ENCODE results near the gene CIAO2B. TPM values are rescaled to one million over a fixed set of nuclear protein-coding genes. Genes with fewer than 3 reads are reported as not detected.

CIAO2B gene
- total RNA-seq, 1 experiment from 2014 or later = 119 TPM

- Histone ChIP-seq H3K4me3 (ENCODE audit: low read depth, low read length) (no peak overlapping the region), H3K36me3 (ENCODE audit: control insufficient read depth, insufficient read depth, low read length) (no peaks in the 10 kb centered on the region), H3K4me1 (peaks cover 58% of the 10 kb centered on the region), H3K9me3 (no peaks in the 10 kb centered on the region), H3K27me3 (replicated peaks; ENCODE audit: control insufficient read depth, insufficient read depth, low read length) (no peaks in the 10 kb centered on the region)
- H3K9me3 Mint-ChIP-seq (ENCODE audit: unreplicated experiment) = no peaks in the 10 kb centered on the region
- H3K4me3 Mint-ChIP-seq (ENCODE audit: unreplicated experiment) = no peak overlapping the region
- TF ChIP-seq CTCF (IDR thresholded peaks at IDR 0.05; ENCODE audit: insufficient read depth in 1 of 2, low read depth in 1 of 2, low read length in 1 of 2, severe bottlenecking in 1 of 2, unreplicated experiment in 1 of 2) = no peak
- peak overlapping the region; percentile 40 for H3K27ac Mint-ChIP-seq (ENCODE audit: unreplicated experiment)
- H3K27me3 Mint-ChIP-seq (ENCODE audit: insufficient read depth, unreplicated experiment) = no peaks in the 10 kb centered on the region
- DNase-seq = no peak
- no peaks in the 10 kb centered on the region for H3K36me3 Mint-ChIP-seq (ENCODE audit: insufficient read depth, unreplicated experiment)
- CTCF ChIA-PET = interaction anchor here (0.7 to 1.3 kb wide), 3 partner anchors 14 to 50 kb away, joined by 3 to 6 read pairs (median 3); no protein-coding TSS in a partner anchor
- no TSS peak for BruUV-seq (replicated peaks)
- peaks cover 32% of the 10 kb centered on the region for H3K4me1 Mint-ChIP-seq (ENCODE audit: low read depth, unreplicated experiment)
- intact Hi-C loops (cut with micrococcal nuclease; ENCODE audit: unreplicated experiment) = no loop called here
- POLR2A ChIA-PET = no interaction called here
These were observed 30.4 kb downstream of the CIAO2B start for GRCh38 chr16:66903544-66904427.

GRCh38 chr16:66902648-66903543, 31.3 kb downstream of the CIAO2B start:
- ChIA-PET POLR2A (no interaction called here), CTCF (interaction anchor here (0.7 to 1.3 kb wide), 2 partner anchors 25 to 51 kb away, joined by 3 to 6 read pairs; no protein-coding TSS in a partner anchor)
- H3K4me3 ChIP-seq (ENCODE audit: low read depth, low read length) = no peak overlapping the region
- no peak overlapping the region for H3K4me3 Mint-ChIP-seq (ENCODE audit: unreplicated experiment)
- H3K36me3 ChIP-seq (ENCODE audit: control insufficient read depth, insufficient read depth, low read length) = no peaks in the 10 kb centered on the region
- H3K4me1 Mint-ChIP-seq (ENCODE audit: low read depth, unreplicated experiment) = peaks cover 32% of the 10 kb centered on the region
- BruUV-seq (replicated peaks) = no TSS peak
- TF ChIP-seq CTCF (IDR thresholded peaks at IDR 0.05; ENCODE audit: insufficient read depth in 1 of 2, low read depth in 1 of 2, low read length in 1 of 2, severe bottlenecking in 1 of 2, unreplicated experiment in 1 of 2) = no peak
- no peak for DNase-seq
- peaks cover 58% of the 10 kb centered on the region for H3K4me1 ChIP-seq
- intact Hi-C loops (cut with micrococcal nuclease; ENCODE audit: unreplicated experiment) = no loop called here
- H3K27me3 Mint-ChIP-seq (ENCODE audit: insufficient read depth, unreplicated experiment) = no peaks in the 10 kb centered on the region
- no peak overlapping the region for H3K27ac Mint-ChIP-seq (ENCODE audit: unreplicated experiment)
- H3K9me3 ChIP-seq = no peaks in the 10 kb centered on the region
- H3K36me3 Mint-ChIP-seq (ENCODE audit: insufficient read depth, unreplicated experiment) = no peaks in the 10 kb centered on the region
- no peaks in the 10 kb centered on the region for H3K27me3 ChIP-seq (replicated peaks; ENCODE audit: control insufficient read depth, insufficient read depth, low read length)
- no peaks in the 10 kb centered on the region for H3K9me3 Mint-ChIP-seq (ENCODE audit: unreplicated experiment)

DNA sequence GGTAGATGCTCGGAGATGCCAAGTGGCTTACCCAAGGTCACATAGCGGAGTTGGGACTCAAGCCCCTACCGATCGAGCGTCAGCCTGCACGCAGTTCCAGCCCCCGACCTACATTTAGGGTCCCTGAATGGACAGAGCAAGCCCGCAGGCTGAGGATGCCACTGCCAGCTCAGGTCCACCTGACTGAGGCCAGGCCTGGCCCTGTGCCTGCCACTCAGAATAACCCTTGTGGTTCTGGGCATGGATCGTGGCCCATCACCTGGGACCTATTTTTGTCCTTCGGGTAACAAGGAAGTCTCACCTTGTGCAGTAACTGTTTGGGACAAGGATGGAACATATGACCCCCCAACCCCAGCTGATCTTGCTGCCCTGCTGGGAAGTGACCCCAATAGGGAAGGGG, 32.6 kb downstream of the CIAO2B start:
- Mint-ChIP-seq H3K4me3 (ENCODE audit: unreplicated experiment) (no peak overlapping the region), H3K4me1 (ENCODE audit: low read depth, unreplicated experiment) (peaks cover 42% of the 10 kb centered on the region), H3K36me3 (ENCODE audit: insufficient read depth, unreplicated experiment) (no peaks in the 10 kb centered on the region), H3K9me3 (ENCODE audit: unreplicated experiment) (no peaks in the 10 kb centered on the region), H3K27ac (ENCODE audit: unreplicated experiment) (no peak overlapping the region), H3K27me3 (ENCODE audit: insufficient read depth, unreplicated experiment) (no peaks in the 10 kb centered on the region)
- TF ChIP-seq CTCF (IDR thresholded peaks at IDR 0.05; ENCODE audit: insufficient read depth in 1 of 2, low read depth in 1 of 2, low read length in 1 of 2, severe bottlenecking in 1 of 2, unreplicated experiment in 1 of 2) = no peak
- ChIA-PET POLR2A (no interaction called here), CTCF (interaction anchor here (0.9 kb wide), 1 partner anchor 34 kb away, joined by 3 read pairs; no protein-coding TSS in a partner anchor)
- H3K27me3 ChIP-seq (replicated peaks; ENCODE audit: control insufficient read depth, insufficient read depth, low read length) = no peaks in the 10 kb centered on the region
- H3K4me1 ChIP-seq = peaks cover 68% of the 10 kb centered on the region
- no peaks in the 10 kb centered on the region for H3K36me3 ChIP-seq (ENCODE audit: control insufficient read depth, insufficient read depth, low read length)
- BruUV-seq (replicated peaks) = no TSS peak
- intact Hi-C loops (cut with micrococcal nuclease; ENCODE audit: unreplicated experiment) = no loop called here
- no peak overlapping the region for H3K4me3 ChIP-seq (ENCODE audit: low read depth, low read length)
- no peak for DNase-seq
- no peaks in the 10 kb centered on the region for H3K9me3 ChIP-seq

Data from Caco-2 (cell line).